ENCODE data around the gene GEN1.

Gene GEN1

DNA sequence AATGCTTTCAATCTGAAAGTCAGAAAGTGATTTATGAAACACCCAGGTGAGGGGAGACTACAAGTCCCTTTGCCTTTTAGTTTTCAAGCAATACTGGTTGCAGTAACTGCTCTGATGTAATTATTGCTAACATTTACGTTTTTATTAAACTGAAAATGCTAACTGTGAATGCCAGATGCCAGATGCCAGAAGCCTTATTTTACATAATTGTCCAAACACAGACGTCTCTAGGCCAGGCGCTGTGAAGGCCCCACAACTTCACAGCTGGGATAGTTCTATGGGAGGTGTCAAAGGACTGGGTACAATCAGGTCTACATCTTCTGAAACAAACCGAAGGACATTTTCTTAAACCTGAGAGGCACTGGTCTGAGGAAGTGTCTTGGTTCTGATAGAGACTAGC is 34.8 kb downstream of the GEN1 start:
- TF ChIP-seq, protein P1, sequence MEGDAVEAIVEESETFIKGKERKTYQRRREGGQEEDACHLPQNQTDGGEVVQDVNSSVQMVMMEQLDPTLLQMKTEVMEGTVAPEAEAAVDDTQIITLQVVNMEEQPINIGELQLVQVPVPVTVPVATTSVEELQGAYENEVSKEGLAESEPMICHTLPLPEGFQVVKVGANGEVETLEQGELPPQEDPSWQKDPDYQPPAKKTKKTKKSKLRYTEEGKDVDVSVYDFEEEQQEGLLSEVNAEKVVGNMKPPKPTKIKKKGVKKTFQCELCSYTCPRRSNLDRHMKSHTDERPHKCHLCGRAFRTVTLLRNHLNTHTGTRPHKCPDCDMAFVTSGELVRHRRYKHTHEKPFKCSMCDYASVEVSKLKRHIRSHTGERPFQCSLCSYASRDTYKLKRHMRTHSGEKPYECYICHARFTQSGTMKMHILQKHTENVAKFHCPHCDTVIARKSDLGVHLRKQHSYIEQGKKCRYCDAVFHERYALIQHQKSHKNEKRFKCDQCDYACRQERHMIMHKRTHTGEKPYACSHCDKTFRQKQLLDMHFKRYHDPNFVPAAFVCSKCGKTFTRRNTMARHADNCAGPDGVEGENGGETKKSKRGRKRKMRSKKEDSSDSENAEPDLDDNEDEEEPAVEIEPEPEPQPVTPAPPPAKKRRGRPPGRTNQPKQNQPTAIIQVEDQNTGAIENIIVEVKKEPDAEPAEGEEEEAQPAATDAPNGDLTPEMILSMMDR (IDR thresholded peaks at IDR 0.05; ENCODE audit: low read depth, low read length) = no peak
- DNase-seq (ENCODE audit: extremely low read depth, low read depth) = no peak

DNA sequence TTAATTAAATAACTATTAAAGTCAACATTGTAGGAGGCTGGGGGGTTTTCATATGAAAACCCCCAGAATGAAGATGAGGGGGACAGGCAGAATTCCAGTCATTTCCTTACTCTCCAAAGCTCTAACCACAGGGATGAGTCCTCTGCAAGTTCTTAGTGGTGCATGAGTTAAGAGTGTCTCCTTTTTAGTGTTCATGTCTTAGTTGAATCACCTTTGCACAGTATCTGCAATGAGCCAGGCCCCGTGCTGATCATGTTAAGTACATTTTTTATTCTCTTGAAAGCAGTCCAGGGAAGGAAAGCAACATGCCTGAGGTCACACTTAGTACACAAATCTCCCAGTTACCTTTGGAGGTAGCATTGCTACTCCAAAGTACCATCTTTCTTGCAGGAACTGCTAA is 36.6 kb downstream of the GEN1 start:
- no peak for DNase-seq (ENCODE audit: extremely low read depth, low read depth)
- TF ChIP-seq, protein P1 (IDR thresholded peaks at IDR 0.05; ENCODE audit: low read depth, low read length) = no peak

DNA sequence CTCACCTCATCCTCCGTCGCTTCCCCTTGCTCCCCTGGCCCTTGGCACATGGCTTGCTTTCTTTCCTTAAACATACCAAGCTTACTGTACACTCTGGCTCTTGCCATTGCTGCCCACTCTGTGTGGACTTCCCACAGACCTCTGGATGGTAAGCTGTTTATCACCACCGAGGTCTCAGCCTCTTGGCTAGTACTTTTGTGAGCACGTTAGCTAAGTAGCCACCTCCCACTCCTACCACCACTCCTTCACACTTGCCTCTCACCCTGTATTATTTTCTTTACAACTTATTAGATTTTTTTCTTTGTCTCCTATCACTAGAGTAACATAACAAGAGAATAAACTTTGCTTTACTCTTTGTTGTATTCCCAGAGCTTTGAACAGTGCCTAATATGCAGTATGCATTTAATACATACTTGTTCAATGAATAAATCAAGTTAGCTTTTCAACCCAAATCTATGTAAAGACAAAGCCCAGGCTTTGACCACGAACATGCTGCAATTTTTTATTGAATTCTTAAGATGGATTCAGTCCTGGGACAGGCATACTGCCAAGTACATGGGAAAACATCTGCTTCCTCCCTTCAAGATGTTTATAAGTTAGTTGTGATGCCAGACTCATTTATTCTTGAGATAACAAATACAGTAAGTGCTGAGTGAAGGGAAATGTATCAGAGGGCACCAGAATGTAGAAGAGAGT is 37.3 kb downstream of the GEN1 start:
- TF ChIP-seq, protein P1 (IDR thresholded peaks at IDR 0.05; ENCODE audit: low read depth, low read length) = no peak
- peak; percentile 65 for DNase-seq (ENCODE audit: extremely low read depth, low read depth)

DNA sequence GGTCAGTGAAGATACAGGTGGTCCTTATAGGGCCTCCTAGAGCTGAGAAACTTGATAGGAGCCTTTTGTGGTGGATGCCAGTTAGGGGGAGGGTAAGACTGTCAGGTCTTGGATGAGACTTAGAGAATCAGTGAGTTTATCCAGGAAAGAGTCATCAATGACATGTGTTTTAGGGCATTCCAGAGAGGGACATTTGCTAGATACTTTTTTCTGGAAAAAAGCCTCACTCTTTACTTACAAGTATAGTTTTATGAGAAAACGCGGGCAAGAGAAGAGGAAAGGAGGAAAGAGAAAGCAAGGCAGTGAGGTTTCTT is 37.8 kb downstream of the GEN1 start:
- no peak for DNase-seq (ENCODE audit: extremely low read depth, low read depth)

DNA sequence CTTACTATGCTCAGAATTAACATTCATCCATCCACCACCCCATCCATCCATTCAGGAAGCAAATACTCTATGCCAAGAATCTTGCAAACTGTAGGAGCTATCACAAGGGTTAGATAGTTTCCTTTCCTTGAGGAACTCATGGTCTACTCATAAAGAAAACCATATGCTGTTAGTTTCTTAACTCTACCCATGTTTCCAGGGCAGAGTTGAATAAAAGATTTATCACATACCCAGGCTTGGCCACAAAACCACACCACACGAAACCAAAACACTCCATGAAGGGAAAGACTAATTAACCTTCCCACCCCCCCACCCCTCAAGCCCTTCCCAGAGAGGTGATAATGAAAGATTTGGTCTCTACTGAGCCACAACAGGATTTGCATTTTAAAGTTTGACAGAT is 38.6 kb downstream of the GEN1 start:
- DNase-seq (ENCODE audit: extremely low read depth, low read depth) = no peak
- TF ChIP-seq, protein P1 (IDR thresholded peaks at IDR 0.05; ENCODE audit: low read depth, low read length) = no peak

More for the DNA sequence above, 37.8 kb downstream of the GEN1 start:
- TF ChIP-seq, protein P1 (IDR thresholded peaks at IDR 0.05; ENCODE audit: low read depth, low read length) = no peak

DNA sequence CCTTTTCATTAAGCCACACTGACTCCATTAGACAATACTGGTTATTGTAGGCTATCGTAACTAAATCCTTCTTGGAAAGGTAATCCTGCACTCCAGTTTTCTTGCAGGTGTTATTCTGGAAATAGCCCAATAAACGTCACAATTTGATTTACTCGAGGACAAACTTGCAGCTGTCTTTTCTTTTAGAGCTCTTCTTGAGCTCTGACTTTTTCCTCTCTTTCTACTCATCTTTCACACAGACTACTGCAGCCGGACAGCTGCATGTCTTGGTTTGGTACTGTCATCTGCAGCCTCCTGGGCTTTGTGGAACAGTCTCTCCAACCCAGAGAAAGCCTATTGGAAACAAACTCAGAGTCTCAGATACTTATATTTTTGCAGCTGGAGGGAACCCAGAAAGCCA is 39.4 kb downstream of the GEN1 start:
- no peak for DNase-seq (ENCODE audit: extremely low read depth, low read depth)
- TF ChIP-seq, protein P1 (IDR thresholded peaks at IDR 0.05; ENCODE audit: low read depth, low read length) = no peak

DNA sequence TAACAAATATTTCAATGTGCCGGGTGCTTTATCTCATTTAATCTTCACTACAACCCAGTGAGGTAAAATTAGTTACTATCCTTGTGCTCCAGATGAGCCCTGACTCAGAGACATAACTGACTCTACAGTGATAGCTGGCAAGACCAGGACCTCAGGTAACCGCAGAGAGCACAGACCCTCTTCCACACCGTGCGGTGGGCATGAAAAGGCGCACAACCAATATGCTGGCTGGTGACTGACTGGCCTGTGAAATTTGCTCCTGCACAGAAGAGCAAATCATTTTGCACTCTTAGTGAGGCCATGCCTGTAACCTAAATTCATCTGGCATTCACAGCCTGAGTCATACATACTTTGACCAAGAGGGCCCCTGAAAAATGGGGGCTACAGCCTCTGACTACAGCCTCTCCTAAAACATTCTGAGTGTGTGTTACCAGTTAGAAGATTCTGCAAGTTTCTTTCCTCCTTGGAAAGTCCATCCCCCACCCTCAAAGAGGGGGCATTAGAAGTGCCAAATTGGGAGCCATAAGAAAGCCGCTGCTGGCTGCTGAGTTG is 39.9 kb downstream of the GEN1 start:
- TF ChIP-seq, protein P1 (IDR thresholded peaks at IDR 0.05; ENCODE audit: low read depth, low read length) = no peak
- no peak for DNase-seq (ENCODE audit: extremely low read depth, low read depth)

Measured in AG09319 (cell line).